KOPT-K1 (cell line): ENCODE results near the gene SLITRK3.

Experiments used
- H3K27ac ChIP-seq: fragments of 200-600 bp; sonication (generic); 2 replicates; pipeline ENCODE4 v1.5.1; 2016; ENCODE audit warnings: antibody characterized with exemption, mild to moderate bottlenecking, low read depth, low read length; ENCODE audit not compliant: poor library complexity, severe bottlenecking
- H3K36me3 ChIP-seq: fragments of 200-600 bp; sonication (generic); 2 replicates; pipeline ENCODE4 v1.5.1; 2017; ENCODE audit warnings: antibody characterized with exemption, mild to moderate bottlenecking, low read length, moderate library complexity; ENCODE audit not compliant: insufficient read depth
- H3K9me3 ChIP-seq: fragments of 200-600 bp; sonication (generic); 2 replicates; pipeline ENCODE4 v1.5.1; 2017; ENCODE audit warnings: antibody characterized with exemption, low read length, mild to moderate bottlenecking; ENCODE audit not compliant: insufficient read depth, poor library complexity, severe bottlenecking

Gene SLITRK3, protein sequence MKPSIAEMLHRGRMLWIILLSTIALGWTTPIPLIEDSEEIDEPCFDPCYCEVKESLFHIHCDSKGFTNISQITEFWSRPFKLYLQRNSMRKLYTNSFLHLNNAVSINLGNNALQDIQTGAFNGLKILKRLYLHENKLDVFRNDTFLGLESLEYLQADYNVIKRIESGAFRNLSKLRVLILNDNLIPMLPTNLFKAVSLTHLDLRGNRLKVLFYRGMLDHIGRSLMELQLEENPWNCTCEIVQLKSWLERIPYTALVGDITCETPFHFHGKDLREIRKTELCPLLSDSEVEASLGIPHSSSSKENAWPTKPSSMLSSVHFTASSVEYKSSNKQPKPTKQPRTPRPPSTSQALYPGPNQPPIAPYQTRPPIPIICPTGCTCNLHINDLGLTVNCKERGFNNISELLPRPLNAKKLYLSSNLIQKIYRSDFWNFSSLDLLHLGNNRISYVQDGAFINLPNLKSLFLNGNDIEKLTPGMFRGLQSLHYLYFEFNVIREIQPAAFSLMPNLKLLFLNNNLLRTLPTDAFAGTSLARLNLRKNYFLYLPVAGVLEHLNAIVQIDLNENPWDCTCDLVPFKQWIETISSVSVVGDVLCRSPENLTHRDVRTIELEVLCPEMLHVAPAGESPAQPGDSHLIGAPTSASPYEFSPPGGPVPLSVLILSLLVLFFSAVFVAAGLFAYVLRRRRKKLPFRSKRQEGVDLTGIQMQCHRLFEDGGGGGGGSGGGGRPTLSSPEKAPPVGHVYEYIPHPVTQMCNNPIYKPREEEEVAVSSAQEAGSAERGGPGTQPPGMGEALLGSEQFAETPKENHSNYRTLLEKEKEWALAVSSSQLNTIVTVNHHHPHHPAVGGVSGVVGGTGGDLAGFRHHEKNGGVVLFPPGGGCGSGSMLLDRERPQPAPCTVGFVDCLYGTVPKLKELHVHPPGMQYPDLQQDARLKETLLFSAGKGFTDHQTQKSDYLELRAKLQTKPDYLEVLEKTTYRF

GRCh38 chr3:165195640-165196576 lies at the start of gene SLITRK3:
TSS of gene SLITRK3 (minus strand) at chr3:165196384. CDS start at chr3:165190830, 5,554 bp downstream.
- H3K36me3 ChIP-seq, result no peaks in the 10 kb centered on the region
- no peak within 1 kb of the TSS for H3K27ac ChIP-seq
- H3K9me3 ChIP-seq, result no peaks in the 10 kb centered on the region

GRCh38 chr3:165243597-165243996 lies 47.4 kb upstream of the SLITRK3 start:
- Histone ChIP-seq H3K9me3 (no peaks in the 10 kb centered on the region), H3K36me3 (no peaks in the 10 kb centered on the region), H3K27ac (no peak overlapping the region)

DNA sequence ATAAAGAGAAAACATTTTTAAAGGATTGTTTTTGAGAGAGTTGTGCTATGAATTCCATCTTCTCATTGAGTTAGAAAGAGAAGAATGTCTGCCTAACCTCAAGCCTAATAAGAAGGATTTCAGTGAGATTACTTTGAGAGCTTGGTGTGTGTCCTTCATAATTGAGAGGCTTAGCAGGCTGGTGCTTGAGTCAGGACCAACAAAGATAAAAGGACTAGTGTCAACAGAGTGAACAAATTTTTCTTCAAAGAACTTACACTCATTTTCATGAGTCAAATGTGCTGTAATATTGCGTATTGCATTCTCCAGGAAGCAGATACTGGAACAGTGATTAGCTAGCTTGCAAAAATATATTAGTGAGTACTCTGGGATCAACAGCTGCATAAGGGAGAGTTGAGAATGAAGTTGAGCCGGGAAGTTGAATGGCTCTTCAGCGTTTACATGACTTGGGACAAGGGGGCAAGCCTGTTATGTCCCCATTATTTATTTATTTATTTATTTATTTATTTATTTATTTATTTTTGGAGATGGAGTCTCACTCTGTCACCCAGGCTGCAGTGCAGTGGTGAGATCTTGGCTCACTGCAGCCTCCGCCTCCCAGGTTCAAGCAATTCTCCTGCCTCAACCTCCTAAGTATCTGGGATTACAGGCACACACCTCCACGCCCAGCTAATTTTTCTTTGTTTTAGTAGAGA lies 37.5 kb upstream of the SLITRK3 start:
- no peaks in the 10 kb centered on the region for H3K9me3 ChIP-seq
- H3K27ac ChIP-seq, result no peak overlapping the region

GRCh38 chr3:165225604-165226003 lies 29.4 kb upstream of the SLITRK3 start:
- Histone ChIP-seq H3K9me3 (no peaks in the 10 kb centered on the region), H3K36me3 (no peaks in the 10 kb centered on the region)

More for the DNA sequence above, 37.5 kb upstream of the SLITRK3 start:
- H3K36me3 ChIP-seq, result no peaks in the 10 kb centered on the region

GRCh38 chr3:165217739-165218138 lies 21.6 kb upstream of the SLITRK3 start:
- no peaks in the 10 kb centered on the region for H3K36me3 ChIP-seq
- H3K9me3 ChIP-seq, result no peaks in the 10 kb centered on the region
- no peak overlapping the region for H3K27ac ChIP-seq

More at GRCh38 chr3:165225604-165226003, 29.4 kb upstream of the SLITRK3 start:
- H3K27ac ChIP-seq, result no peak overlapping the region

DNA sequence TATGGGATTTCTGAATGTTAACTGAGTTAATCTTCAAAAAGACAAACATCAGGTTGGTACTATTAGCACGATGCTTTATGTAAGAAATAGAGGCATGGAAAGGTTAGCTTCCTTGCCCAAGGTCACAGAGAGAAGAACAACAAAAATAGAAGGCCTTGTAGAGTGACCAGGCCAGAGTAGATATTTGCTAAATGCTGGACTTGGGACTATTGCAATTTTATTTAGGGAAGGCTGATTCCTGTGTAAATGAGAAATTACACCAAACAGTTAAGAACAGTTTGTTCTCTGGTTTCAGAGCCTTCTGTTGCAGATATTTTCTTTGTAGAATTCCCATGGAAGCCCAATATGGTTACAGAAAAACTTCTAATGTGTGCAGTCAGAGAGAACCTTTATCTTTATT lies 16.4 kb upstream of the SLITRK3 start:
- Histone ChIP-seq H3K27ac (no peak overlapping the region), H3K9me3 (no peaks in the 10 kb centered on the region), H3K36me3 (no peaks in the 10 kb centered on the region)

DNA sequence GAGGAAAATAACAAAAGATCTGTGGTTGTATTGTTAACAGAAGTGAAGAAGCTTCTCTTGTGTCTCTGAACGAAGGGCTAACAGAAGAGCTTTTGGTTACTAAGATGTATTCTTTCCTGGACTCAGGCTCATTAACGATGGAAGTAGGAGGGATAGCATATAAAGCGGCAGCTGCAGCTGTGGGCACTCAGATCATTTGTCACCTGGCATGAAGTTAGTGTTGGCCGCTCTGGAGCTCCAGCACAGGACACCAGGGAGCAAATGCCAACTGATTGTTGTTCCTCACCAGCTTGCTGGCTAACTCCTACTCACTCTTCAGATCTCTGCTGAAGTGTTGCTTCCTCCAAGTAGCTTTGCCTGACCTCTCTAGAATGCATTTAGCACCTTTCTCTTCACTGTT lies 15.5 kb upstream of the SLITRK3 start:
- Histone ChIP-seq H3K36me3 (no peaks in the 10 kb centered on the region), H3K27ac (no peak overlapping the region), H3K9me3 (no peaks in the 10 kb centered on the region)

DNA sequence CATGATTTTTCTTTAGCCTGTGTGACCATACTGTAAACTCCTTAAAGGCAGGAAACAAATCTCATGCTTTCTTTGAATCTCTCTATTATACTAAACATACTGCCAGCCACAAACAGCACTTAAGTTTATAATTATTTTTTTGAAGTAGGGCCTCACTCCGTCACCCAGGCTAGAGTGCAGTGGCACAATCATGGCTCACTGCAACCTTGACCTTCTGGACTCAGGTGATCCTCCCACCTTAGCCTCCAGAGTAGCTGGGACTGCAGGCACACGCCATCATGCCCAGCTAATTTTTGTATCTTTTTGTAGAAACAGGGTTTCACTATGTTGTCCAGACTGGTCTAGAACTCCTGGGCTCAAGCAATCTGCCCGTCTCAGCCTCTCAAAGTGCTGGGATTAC lies 14.5 kb upstream of the SLITRK3 start:
- H3K9me3 ChIP-seq, result no peaks in the 10 kb centered on the region
- no peaks in the 10 kb centered on the region for H3K36me3 ChIP-seq
- no peak overlapping the region for H3K27ac ChIP-seq

DNA sequence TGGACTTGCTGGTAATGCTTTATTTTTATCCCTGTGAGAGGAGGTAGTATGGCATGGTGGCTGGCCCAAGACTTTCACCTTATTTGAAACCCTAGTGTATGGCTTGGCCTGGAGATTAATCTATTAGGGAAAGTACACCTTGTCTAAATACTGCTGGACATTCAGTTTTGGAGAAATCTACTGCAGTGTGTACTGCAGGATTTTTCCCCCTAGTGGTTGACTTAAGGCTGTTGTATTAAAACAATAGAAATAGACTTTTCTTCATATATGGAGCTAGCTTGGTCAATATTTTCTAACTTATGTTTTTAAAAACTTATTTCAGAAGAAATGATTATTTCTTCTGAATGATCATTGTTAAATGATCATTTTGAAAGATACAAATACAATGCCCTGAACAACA lies 13.9 kb upstream of the SLITRK3 start:
- Histone ChIP-seq H3K9me3 (no peaks in the 10 kb centered on the region), H3K36me3 (no peaks in the 10 kb centered on the region), H3K27ac (no peak overlapping the region)

DNA sequence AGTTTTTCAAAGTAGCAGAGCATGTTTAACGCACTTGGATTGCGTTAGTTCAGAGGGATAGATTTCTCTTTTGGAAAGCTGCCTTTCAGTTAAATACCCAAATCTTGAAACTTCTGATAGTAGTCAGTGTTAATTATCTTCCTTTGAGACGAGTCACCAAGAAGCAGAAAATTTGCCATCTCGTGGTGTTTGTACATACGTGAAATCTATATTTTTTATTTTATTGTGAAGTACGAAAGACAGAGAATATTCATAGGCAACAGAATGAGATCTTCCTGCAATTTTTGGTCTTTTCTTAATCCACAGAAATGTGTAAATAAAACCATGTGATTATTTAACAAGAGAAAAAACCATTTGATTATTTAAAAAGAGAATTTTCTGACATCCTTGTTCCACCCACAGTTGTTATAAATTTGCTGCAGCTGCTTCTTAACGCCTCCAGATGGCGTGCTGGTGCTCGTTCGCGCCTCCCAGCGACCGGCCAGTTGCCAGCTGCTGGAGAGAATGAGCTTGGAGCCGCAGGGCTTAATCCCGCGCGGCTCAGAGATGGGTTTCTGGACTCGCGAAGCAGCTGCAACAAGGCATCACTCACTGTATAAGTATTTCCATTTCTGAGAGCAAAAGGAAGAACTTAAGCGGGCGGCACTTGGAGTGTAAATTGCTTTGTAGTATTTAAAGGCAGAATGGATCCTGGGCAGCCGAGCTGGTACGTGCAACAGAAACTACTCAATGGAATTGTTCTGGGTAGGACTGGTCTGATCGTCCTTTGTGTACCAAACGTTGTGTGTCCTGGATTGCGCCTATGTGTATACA lies 10.5 kb upstream of the SLITRK3 start:
- no peaks in the 10 kb centered on the region for H3K9me3 ChIP-seq
- no peak overlapping the region for H3K27ac ChIP-seq
- H3K36me3 ChIP-seq, result no peaks in the 10 kb centered on the region

- Histone ChIP-seq H3K9me3 (no peaks in the 10 kb centered on the region), H3K27ac (no peak overlapping the region), H3K36me3 (no peaks in the 10 kb centered on the region)
Measured at GRCh38 chr3:165204445-165204844, 8.3 kb upstream of the SLITRK3 start.

DNA sequence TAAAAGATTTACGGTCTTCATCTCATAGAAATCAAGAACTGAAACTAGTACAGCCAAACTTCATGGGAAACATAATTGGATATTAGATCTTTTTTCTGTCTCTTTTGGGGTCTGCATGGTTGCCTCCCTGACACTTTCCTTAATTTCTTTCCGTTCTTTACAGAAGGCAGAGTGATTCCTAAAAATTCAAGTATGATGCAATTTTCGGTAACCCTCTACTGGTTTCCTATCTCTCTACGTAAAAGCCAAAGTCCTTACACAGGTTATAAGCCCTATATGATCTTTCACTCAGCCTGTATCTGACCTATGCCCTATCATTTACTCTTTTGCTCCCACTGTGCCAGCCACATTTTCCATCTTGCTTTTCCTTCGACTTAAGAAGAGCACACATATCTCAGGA lies 6.8 kb upstream of the SLITRK3 start:
- no peak overlapping the region for H3K27ac ChIP-seq
- H3K9me3 ChIP-seq, result no peaks in the 10 kb centered on the region
- H3K36me3 ChIP-seq, result no peaks in the 10 kb centered on the region

DNA sequence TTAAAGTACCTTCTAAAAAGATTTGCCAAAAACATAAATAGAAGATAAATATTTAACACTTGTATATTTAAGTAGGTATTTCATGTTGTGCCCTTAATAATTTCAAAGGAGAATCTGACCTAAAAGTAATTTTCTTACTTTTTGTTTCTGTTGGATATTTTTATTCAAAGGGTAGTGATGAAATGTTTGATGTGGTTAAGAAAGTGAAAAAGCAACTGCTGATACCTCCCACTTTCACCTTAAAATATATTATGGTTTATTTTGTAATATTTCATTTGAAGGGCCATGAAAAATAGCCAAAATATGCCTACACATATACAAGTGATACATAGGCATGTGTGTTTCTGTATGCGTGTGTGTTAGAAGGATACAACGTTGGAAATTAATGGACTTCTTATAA lies 5.8 kb upstream of the SLITRK3 start:
- no peaks in the 10 kb centered on the region for H3K36me3 ChIP-seq
- H3K27ac ChIP-seq, result no peak overlapping the region
- no peaks in the 10 kb centered on the region for H3K9me3 ChIP-seq
